GM12878 (cell line): ENCODE data around the gene DIP2A. TPM values are rescaled to one million over a fixed set of nuclear protein-coding genes. Genes with fewer than 3 reads are reported as not detected.

Experiments
- ATAC-seq: fragments of 200-7000 bp; cut with Tn5 transposase; 3 replicates; pipeline ENCODE4 v1.9.1; 2020; ENCODE audit warnings: mild to moderate bottlenecking, moderate library complexity
- BruUV-seq: library from RNA; stranded (reverse); fragments of 400-500 nt; replicated peaks from 2 replicates; lab custom pipeline; 2021; lab: Mats Ljungman, UMichigan
- CTCF ChIA-PET: fragments of 300-600 bp; sonication (Branson Sonifier 250); formaldehyde crosslinking; extraction: SDS; loops from one replicate; lab custom pipeline; 2021; ENCODE audit warnings: inconsistent platforms; lab: Yijun Ruan, JAX
- POLR2A ChIA-PET: fragments of 350-600 bp; formaldehyde crosslinking; extraction: SDS; loops from one replicate; lab custom pipeline; 2021; ENCODE audit warnings: inconsistent platforms; lab: Charles Lee
- RAD21 ChIA-PET: fragments of 300-600 bp; sonication (Branson Sonifier 250); formaldehyde crosslinking; loops from one replicate; lab custom pipeline; 2023; ENCODE audit warnings: antibody characterized with exemption; ENCODE audit not compliant: unreplicated experiment; lab: Charles Lee
- SMC1A ChIA-PET: fragments of 300-600 bp; sonication (Branson Sonifier 250); formaldehyde crosslinking; loops from one replicate; lab custom pipeline; 2023; ENCODE audit not compliant: unreplicated experiment, uncharacterized antibody; lab: Charles Lee
- DNase-seq: peaks from one replicate; pipeline ENCODE4 v3.0.0-alpha.2; 2011; ENCODE audit warnings: low read depth, low spot score
- FAIRE-seq: peaks from 3 replicates; lab custom pipeline; 2011; peaks lifted over from hg19 to GRCh38; lab: Jason Lieb, UNC
- H2AFZ ChIP-seq: 2 replicates; pipeline ENCODE4 v1.6.0; 2011; ENCODE audit warnings: low read depth, low read length, control low read depth; ENCODE audit not compliant: control insufficient read depth
- H3K27ac ChIP-seq: 2 replicates; pipeline ENCODE4 v1.5.1; 2011; ENCODE audit warnings: control low read depth; ENCODE audit not compliant: control insufficient read depth, insufficient read depth
- H3K27me3 ChIP-seq, 2 experiments: replicated peaks in 1 of 2; 2 replicates each; pipeline versions ENCODE4 v1.6.0 to v1.6.1; 2011; ENCODE audit warnings: low read length in 1 of 2; ENCODE audit not compliant: control insufficient read depth in 2 of 2, insufficient read depth in 2 of 2
- H3K36me3 ChIP-seq, 2 experiments: 2 replicates each; pipeline ENCODE4 v1.5.1; 2011; ENCODE audit warnings: low read length in 1 of 2; ENCODE audit not compliant: control insufficient read depth in 2 of 2, insufficient read depth in 2 of 2
- H3K4me1 ChIP-seq: 2 replicates; pipeline ENCODE4 v1.6.1; 2011; ENCODE audit warnings: mild to moderate bottlenecking, low read length, moderate library complexity, mixed read lengths; ENCODE audit not compliant: control insufficient read depth, insufficient read depth
- H3K4me2 ChIP-seq: 2 replicates; pipeline ENCODE4 v1.6.0; 2011; ENCODE audit warnings: control low read depth; ENCODE audit not compliant: control insufficient read depth, insufficient read depth
- H3K4me3 ChIP-seq: fragments of 200-600 bp; sonication (generic); 2 replicates; pipeline ENCODE4 v1.5.1; 2016
- H3K79me2 ChIP-seq: 2 replicates; pipeline ENCODE4 v1.6.0; 2011; ENCODE audit warnings: low read length; ENCODE audit not compliant: control insufficient read depth, insufficient read depth
- H3K9ac ChIP-seq: 2 replicates; pipeline ENCODE4 v1.8.0; 2011; ENCODE audit warnings: low read length, control low read depth, mixed read lengths; ENCODE audit not compliant: control insufficient read depth, insufficient read depth
- H3K9me3 ChIP-seq: replicated peaks from 3 replicates; pipeline ENCODE4 v1.5.1; 2011; ENCODE audit warnings: mild to moderate bottlenecking, low read length; ENCODE audit not compliant: control insufficient read depth, insufficient read depth
- H4K20me1 ChIP-seq: 2 replicates; pipeline ENCODE4 v1.6.0; 2011; ENCODE audit not compliant: control insufficient read depth, insufficient read depth
- ASH2L ChIP-seq: fragments of 300-600, 200-600 bp; sonication (generic); IDR thresholded peaks from 2 replicates; pipeline ENCODE4 v1.6.1; 2017; ENCODE audit warnings: low read depth, mild to moderate bottlenecking, borderline replicate concordance
- BHLHE40 ChIP-seq, 2 experiments: fragments of 450-650 bp in 1 of 2; IDR thresholded peaks; 2 replicates each; pipeline ENCODE4 v1.6.1; 2011 to 2017; ENCODE audit warnings: low read depth in 2 of 2, borderline replicate concordance in 1 of 2, improper control_type of control experiment in 1 of 2, low read length in 1 of 2, mild to moderate bottlenecking in 1 of 2
- CREM ChIP-seq: IDR thresholded peaks from 2 replicates; pipeline ENCODE4 v1.6.1; 2014; ENCODE audit warnings: antibody characterized with exemption, low read depth
- EZH2 ChIP-seq: IDR thresholded peaks from 2 replicates; pipeline ENCODE4 v1.6.1; 2012; ENCODE audit warnings: low read depth, mild to moderate bottlenecking, control low read depth, inconsistent platforms, low read length, borderline replicate concordance; ENCODE audit not compliant: control insufficient read depth
- GATAD2B ChIP-seq: fragments of 450-650 bp; conservative IDR thresholded peaks from 2 replicates; pipeline ENCODE4 v1.6.1; 2017; ENCODE audit warnings: low read depth, mild to moderate bottlenecking, moderate library complexity
- KDM1A ChIP-seq: fragments of 200-600 bp; sonication (generic); IDR thresholded peaks from 2 replicates; pipeline ENCODE4 v1.6.1; 2016; ENCODE audit warnings: borderline replicate concordance
- NFIC ChIP-seq: IDR thresholded peaks from 2 replicates; pipeline ENCODE4 v1.6.1; 2012; ENCODE audit warnings: low read depth, mild to moderate bottlenecking, inconsistent platforms, low read length, moderate library complexity
- NFYA ChIP-seq: IDR thresholded peaks from 2 replicates; pipeline ENCODE4 v1.6.1; 2011; ENCODE audit warnings: low read depth, mild to moderate bottlenecking, low read length, improper control_type of control experiment, borderline replicate concordance
- NRF1 ChIP-seq: conservative IDR thresholded peaks from 2 replicates; pipeline ENCODE4 v1.6.1; 2011; ENCODE audit warnings: mild to moderate bottlenecking, low read depth, low read length, improper control_type of control experiment
- PKNOX1 ChIP-seq: fragments of 450-650 bp; IDR thresholded peaks from 2 replicates; pipeline ENCODE4 v1.6.1; 2016; ENCODE audit warnings: mild to moderate bottlenecking
- PML ChIP-seq: IDR thresholded peaks from 2 replicates; pipeline ENCODE4 v1.6.1; 2012; ENCODE audit warnings: low read length, inconsistent platforms
- POU2F2 ChIP-seq: IDR thresholded peaks from 3 replicates; pipeline ENCODE4 v1.6.1; 2011; ENCODE audit warnings: low read depth, mild to moderate bottlenecking, low read length, borderline replicate concordance
- RAD21 ChIP-seq: IDR thresholded peaks from 2 replicates; pipeline ENCODE4 v1.6.1; 2011; ENCODE audit warnings: mild to moderate bottlenecking, low read depth, low read length, moderate library complexity; ENCODE audit not compliant: insufficient read depth
- RCOR1 ChIP-seq: conservative IDR thresholded peaks from 2 replicates; pipeline ENCODE4 v1.6.1; 2012; ENCODE audit warnings: low read depth, low read length, improper control_type of control experiment
- SIX5 ChIP-seq: IDR thresholded peaks from 2 replicates; pipeline ENCODE4 v1.6.1; 2011; ENCODE audit warnings: mild to moderate bottlenecking, low read depth, low read length, moderate library complexity; ENCODE audit not compliant: severe bottlenecking
- TARDBP ChIP-seq: IDR thresholded peaks from 2 replicates; pipeline ENCODE4 v1.6.1; 2016; ENCODE audit warnings: borderline replicate concordance
- WGBS: methylation state at CpG from one replicate; pipeline ENCODE4 v1.1.6; 2016; ENCODE audit warnings: low lambda C conversion rate; ENCODE audit not compliant: insufficient replicate concordance, insufficient coverage; ENCODE audit errors: missing lambda C conversion rate; 5-methylcytosine and 5-hydroxymethylcytosine counted together
- in situ Hi-C: fragments of 300-500 bp; cut with MboI; formaldehyde crosslinking; loops from 9 replicates; pipeline ENCODE4 v1.14.3; 2018; ENCODE audit warnings: mixed read lengths
- intact Hi-C: fragments of 100-400 bp; cut with micrococcal nuclease; formaldehyde crosslinking; loops from one replicate; pipeline ENCODE4 v1.14.2; 2022; ENCODE audit not compliant: unreplicated experiment
- polyA plus RNA-seq, 11 experiments: library from polyadenylated mRNA; depleted of rRNA in 4 of 11; unstranded in 6 of 11; stranded (reverse) in 5 of 11; fragments of >200 nt; fragmentation: Nextera tagmentation in 4 of 11; fragmentation: Illumina TruSeq in 1 of 11; extraction: Ambion mirVana in 4 of 11; extraction: Trizol in 1 of 11; gene quantifications; 1 replicate in 1 of 11; 2 replicates in 10 of 11; pipeline versions ENCODE4 v1.2.1 to v1.2.3, GENCODE V29; 2011 to 2016; ENCODE audit warnings: inconsistent platforms in 2 of 11, missing spikeins in 2 of 11, low read depth in 1 of 11
- total RNA-seq, 4 experiments: library from RNA; depleted of rRNA in 3 of 4; stranded (reverse); fragments of >200 nt in 3 of 4; fragmentation: Illumina TruSeq in 1 of 4; extraction: Trizol in 1 of 4; gene quantifications; 2 replicates each; pipeline versions ENCODE4 v1.2.1 to v1.2.3, GENCODE V29; 2013 to 2021
- TF ChIP-seq, protein P1 (sequence below): IDR thresholded peaks from 2 replicates; pipeline ENCODE4 v1.6.1; 2011; ENCODE audit warnings: low read depth, low read length, improper control_type of control experiment, borderline replicate concordance
- TF ChIP-seq, protein P2 (sequence below): fragments of 450-650 bp; formaldehyde crosslinking; IDR thresholded peaks from 2 replicates; pipeline ENCODE4 v1.5.0; 2022; ENCODE audit warnings: mild to moderate bottlenecking, missing genetic modification characterization

DIP2A gene
- total and polyA plus RNA-seq, 10 of the 15 experiments (the other 5 are each of a cell fraction or from before 2014, with no cell fraction given), result 1.7 to 25.5 (median 12.2) TPM

GRCh38 chr21:46560568-46561444 is 102.1 kb downstream of the DIP2A start:
- TF ChIP-seq PKNOX1, result no peak
- no peak for TF ChIP-seq EZH2
- TF ChIP-seq RAD21, result no peak
- no peak for TF ChIP-seq NRF1
- no peak for TF ChIP-seq CREM
- no peak for TF ChIP-seq SIX5
- TF ChIP-seq, protein P1, sequence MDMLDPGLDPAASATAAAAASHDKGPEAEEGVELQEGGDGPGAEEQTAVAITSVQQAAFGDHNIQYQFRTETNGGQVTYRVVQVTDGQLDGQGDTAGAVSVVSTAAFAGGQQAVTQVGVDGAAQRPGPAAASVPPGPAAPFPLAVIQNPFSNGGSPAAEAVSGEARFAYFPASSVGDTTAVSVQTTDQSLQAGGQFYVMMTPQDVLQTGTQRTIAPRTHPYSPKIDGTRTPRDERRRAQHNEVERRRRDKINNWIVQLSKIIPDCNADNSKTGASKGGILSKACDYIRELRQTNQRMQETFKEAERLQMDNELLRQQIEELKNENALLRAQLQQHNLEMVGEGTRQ, result no peak
- no peak for TF ChIP-seq POU2F2
- TF ChIP-seq NFIC, result no peak
- TF ChIP-seq KDM1A, result no peak
- TF ChIP-seq PML, result no peak
- no peak for TF ChIP-seq NFYA
- TF ChIP-seq GATAD2B, result no peak
- no peak for TF ChIP-seq TARDBP
- TF ChIP-seq, protein P2, sequence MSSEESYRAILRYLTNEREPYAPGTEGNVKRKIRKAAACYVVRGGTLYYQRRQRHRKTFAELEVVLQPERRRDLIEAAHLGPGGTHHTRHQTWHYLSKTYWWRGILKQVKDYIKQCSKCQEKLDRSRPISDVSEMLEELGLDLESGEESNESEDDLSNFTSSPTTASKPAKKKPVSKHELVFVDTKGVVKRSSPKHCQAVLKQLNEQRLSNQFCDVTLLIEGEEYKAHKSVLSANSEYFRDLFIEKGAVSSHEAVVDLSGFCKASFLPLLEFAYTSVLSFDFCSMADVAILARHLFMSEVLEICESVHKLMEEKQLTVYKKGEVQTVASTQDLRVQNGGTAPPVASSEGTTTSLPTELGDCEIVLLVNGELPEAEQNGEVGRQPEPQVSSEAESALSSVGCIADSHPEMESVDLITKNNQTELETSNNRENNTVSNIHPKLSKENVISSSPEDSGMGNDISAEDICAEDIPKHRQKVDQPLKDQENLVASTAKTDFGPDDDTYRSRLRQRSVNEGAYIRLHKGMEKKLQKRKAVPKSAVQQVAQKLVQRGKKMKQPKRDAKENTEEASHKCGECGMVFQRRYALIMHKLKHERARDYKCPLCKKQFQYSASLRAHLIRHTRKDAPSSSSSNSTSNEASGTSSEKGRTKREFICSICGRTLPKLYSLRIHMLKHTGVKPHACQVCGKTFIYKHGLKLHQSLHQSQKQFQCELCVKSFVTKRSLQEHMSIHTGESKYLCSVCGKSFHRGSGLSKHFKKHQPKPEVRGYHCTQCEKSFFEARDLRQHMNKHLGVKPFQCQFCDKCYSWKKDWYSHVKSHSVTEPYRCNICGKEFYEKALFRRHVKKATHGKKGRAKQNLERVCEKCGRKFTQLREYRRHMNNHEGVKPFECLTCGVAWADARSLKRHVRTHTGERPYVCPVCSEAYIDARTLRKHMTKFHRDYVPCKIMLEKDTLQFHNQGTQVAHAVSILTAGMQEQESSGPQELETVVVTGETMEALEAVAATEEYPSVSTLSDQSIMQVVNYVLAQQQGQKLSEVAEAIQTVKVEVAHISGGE (CRISPR knock-in tag), result no peak
- TF ChIP-seq ASH2L, result no peak
- TF ChIP-seq RCOR1, result no peak
- no peak for TF ChIP-seq BHLHE40 (IDR thresholded peaks at IDR 0.05; ENCODE audit: borderline replicate concordance in 1 of 2, low read depth in 2 of 2, low read length in 1 of 2)
- Histone ChIP-seq H3K36me3 (peaks cover 2 to 8% of the 10 kb centered on the region in 2 experiments; a peak in 2 of 4 replicates), H4K20me1 (no peaks in the 10 kb centered on the region), H3K4me2 (no peak overlapping the region), H3K27ac (no peak overlapping the region), H2AFZ (no peak overlapping the region), H3K9me3 (no peaks in the 10 kb centered on the region), H3K79me2 (no peaks in the 10 kb centered on the region), H3K9ac (no peak overlapping the region), H3K27me3 (no peaks in the 10 kb centered on the region), H3K4me1 (peaks cover 2% of the 10 kb centered on the region; the same call in 1 of the 2 replicates), H3K4me3 (no peak overlapping the region)
- ChIA-PET POLR2A (no interaction called here), SMC1A (interaction anchor here (1.1 kb wide), 1 partner anchor 47 kb away, joined by 4 read pairs; no protein-coding TSS in a partner anchor), RAD21 (no interaction called here), CTCF (interaction anchor here (1.4 kb wide), 1 partner anchor 417 kb away, joined by 3 read pairs; no protein-coding TSS in a partner anchor)
- in situ Hi-C loops, result no loop called here
- FAIRE-seq (no peak), ATAC-seq (no peak), DNase-seq (no peak)
- WGBS, result 65% methylated on average over 19 of the region's 19 CpGs
- BruUV-seq, result no TSS peak
- intact Hi-C loops, result no loop called here
